Ectodermal cell (in vitro differentiated cells): Measurements from ENCODE around the gene NR2C2.

ENCODE experiments used
- H3K27ac ChIP-seq: 2 replicates; pipeline ENCODE4 v1.7.0; 2013; ENCODE audit warnings: mild to moderate bottlenecking, low read depth, low read length; ENCODE audit not compliant: insufficient read depth, poor library complexity, severe bottlenecking
- H3K27me3 ChIP-seq: 2 replicates; pipeline ENCODE4 v1.7.0; 2013; ENCODE audit warnings: mild to moderate bottlenecking, low read length; ENCODE audit not compliant: insufficient read depth, control insufficient read depth, poor library complexity, severe bottlenecking
- H3K36me3 ChIP-seq: one replicate; pipeline ENCODE4 v1.7.0; 2013; ENCODE audit warnings: low read length; ENCODE audit not compliant: control insufficient read depth, insufficient read depth
- H3K4me1 ChIP-seq: one replicate; pipeline ENCODE4 v1.7.0; 2013; ENCODE audit warnings: low read length; ENCODE audit not compliant: control insufficient read depth, insufficient read depth
- H3K4me3 ChIP-seq: 2 replicates; pipeline ENCODE4 v1.7.0; 2013; ENCODE audit warnings: low read depth, low read length, control low read depth; ENCODE audit not compliant: insufficient read depth
- H3K9me3 ChIP-seq: 2 replicates; pipeline ENCODE4 v1.7.0; 2013; ENCODE audit warnings: mild to moderate bottlenecking, low read length, moderate library complexity; ENCODE audit not compliant: control insufficient read depth
- WGBS, 2 experiments: methylation state at CpG; one replicate each; pipeline ENCODE4 v1.1.7; 2013; ENCODE audit warnings: missing lambda C conversion rate in 2 of 2; 5-methylcytosine and 5-hydroxymethylcytosine counted together

The NR2C2 gene

GRCh38 chr3:15069441-15069840, 122.1 kb downstream of the NR2C2 start:
- WGBS, 2 experiments, result 97 to 100% methylated on average over 1 of the region's 1 CpG
- Histone ChIP-seq H3K4me3 (no peak overlapping the region), H3K4me1 (no peaks in the 10 kb centered on the region), H3K36me3 (peaks cover 12% of the 10 kb centered on the region), H3K27ac (no peak overlapping the region), H3K27me3 (peaks cover 3% of the 10 kb centered on the region), H3K9me3 (no peaks in the 10 kb centered on the region)

- peaks cover 17% of the 10 kb centered on the region for H3K36me3 ChIP-seq
- H3K27me3 ChIP-seq, result no peaks in the 10 kb centered on the region
- WGBS, 2 experiments, result 95 to 96% methylated on average over 2 of the region's 2 CpGs
These were observed 124.3 kb downstream of the NR2C2 start for GRCh38 chr3:15071699-15072098.

GRCh38 chr3:15074500-15074899, 127.1 kb downstream of the NR2C2 start:
- no peak overlapping the region for H3K4me3 ChIP-seq
- H3K36me3 ChIP-seq, result peaks cover 30% of the 10 kb centered on the region
- no peaks in the 10 kb centered on the region for H3K27me3 ChIP-seq
- WGBS, 2 experiments, result 94 to 96% methylated on average over 19 of the region's 19 CpGs
- H3K27ac ChIP-seq, result no peak overlapping the region
- H3K9me3 ChIP-seq, result no peaks in the 10 kb centered on the region
- no peaks in the 10 kb centered on the region for H3K4me1 ChIP-seq

More at GRCh38 chr3:15071699-15072098, 124.3 kb downstream of the NR2C2 start:
- H3K4me3 ChIP-seq, result no peak overlapping the region
- H3K9me3 ChIP-seq, result no peaks in the 10 kb centered on the region
- no peak overlapping the region for H3K27ac ChIP-seq
- H3K4me1 ChIP-seq, result no peaks in the 10 kb centered on the region

GRCh38 chr3:15079091-15079490, 131.7 kb downstream of the NR2C2 start:
- Histone ChIP-seq H3K9me3 (no peaks in the 10 kb centered on the region), H3K36me3 (peaks cover 48% of the 10 kb centered on the region), H3K27me3 (no peaks in the 10 kb centered on the region), H3K27ac (no peak overlapping the region), H3K4me1 (no peaks in the 10 kb centered on the region), H3K4me3 (no peak overlapping the region)
- 94 to 95% methylated on average over 2 of the region's 3 CpGs for WGBS, 2 experiments

GRCh38 chr3:15081960-15082664, 134.7 kb downstream of the NR2C2 start:
- Histone ChIP-seq H3K27me3 (no peaks in the 10 kb centered on the region), H3K4me1 (no peaks in the 10 kb centered on the region), H3K27ac (no peak overlapping the region), H3K4me3 (no peak overlapping the region), H3K9me3 (no peaks in the 10 kb centered on the region), H3K36me3 (peaks cover 47% of the 10 kb centered on the region)
- WGBS, 2 experiments, result 93 to 96% methylated on average over 13 of the region's 13 CpGs

GRCh38 chr3:15083252-15083651, 135.9 kb downstream of the NR2C2 start:
- Histone ChIP-seq H3K9me3 (no peaks in the 10 kb centered on the region), H3K27me3 (no peaks in the 10 kb centered on the region), H3K4me1 (no peaks in the 10 kb centered on the region), H3K4me3 (no peak overlapping the region), H3K27ac (no peak overlapping the region), H3K36me3 (peaks cover 45% of the 10 kb centered on the region)
- WGBS, 2 experiments, result 96% methylated on average over 1 of the region's 1 CpG

GRCh38 chr3:15086263-15086662, 138.9 kb downstream of the NR2C2 start:
- H3K4me1 ChIP-seq, result no peaks in the 10 kb centered on the region
- WGBS, 2 experiments, result 100% methylated on average over 1 to 2 of the region's 2 CpGs

GRCh38 chr3:15086699-15087098, 139.3 kb downstream of the NR2C2 start:
- 86 to 100% methylated on average over 1 to 2 of the region's 2 CpGs for WGBS, 2 experiments
- Histone ChIP-seq H3K9me3 (no peaks in the 10 kb centered on the region), H3K4me3 (no peak overlapping the region), H3K36me3 (peaks cover 34% of the 10 kb centered on the region), H3K27ac (no peak overlapping the region), H3K4me1 (no peaks in the 10 kb centered on the region), H3K27me3 (no peaks in the 10 kb centered on the region)

More at GRCh38 chr3:15086263-15086662, 138.9 kb downstream of the NR2C2 start:
- H3K36me3 ChIP-seq, result peaks cover 38% of the 10 kb centered on the region
- H3K9me3 ChIP-seq, result no peaks in the 10 kb centered on the region
- H3K27ac ChIP-seq, result no peak overlapping the region
- no peak overlapping the region for H3K4me3 ChIP-seq
- H3K27me3 ChIP-seq, result no peaks in the 10 kb centered on the region

GRCh38 chr3:15089201-15089600, 141.8 kb downstream of the NR2C2 start:
- whole genome bisulfite sequencing, 2 experiments, result 88% methylated on average over 1 of the region's 1 CpG; no CpG with 5 or more reads in 1 of the 2 experiments
- H3K4me3 ChIP-seq, result no peak overlapping the region
- H3K27ac ChIP-seq, result no peak overlapping the region
- H3K9me3 ChIP-seq, result no peaks in the 10 kb centered on the region
- peaks cover 23% of the 10 kb centered on the region for H3K36me3 ChIP-seq
- H3K27me3 ChIP-seq, result no peaks in the 10 kb centered on the region
- H3K4me1 ChIP-seq, result no peaks in the 10 kb centered on the region

- Histone ChIP-seq H3K4me3 (no peak overlapping the region), H3K9me3 (no peaks in the 10 kb centered on the region), H3K27ac (no peak overlapping the region), H3K4me1 (no peaks in the 10 kb centered on the region), H3K36me3 (peaks cover 17% of the 10 kb centered on the region), H3K27me3 (no peaks in the 10 kb centered on the region)
- WGBS, 2 experiments, result 91 to 95% methylated on average over 5 of the region's 5 CpGs
These were observed 144.2 kb downstream of the NR2C2 start for GRCh38 chr3:15091575-15091974.
